AML-193 (cell line): ENCODE results near the gene PAIP2.
"Not testable (repeated sequence)": the region's sequence is repeated elsewhere in the genome, so short reads cannot be mapped to it uniquely, and the experiment has no call there.

ENCODE experiments used
- DNase-seq, 2 experiments: peaks; one replicate each; lab custom pipeline; 2025; lab: John Stamatoyannopoulos, UW

PAIP2 gene

DNA sequence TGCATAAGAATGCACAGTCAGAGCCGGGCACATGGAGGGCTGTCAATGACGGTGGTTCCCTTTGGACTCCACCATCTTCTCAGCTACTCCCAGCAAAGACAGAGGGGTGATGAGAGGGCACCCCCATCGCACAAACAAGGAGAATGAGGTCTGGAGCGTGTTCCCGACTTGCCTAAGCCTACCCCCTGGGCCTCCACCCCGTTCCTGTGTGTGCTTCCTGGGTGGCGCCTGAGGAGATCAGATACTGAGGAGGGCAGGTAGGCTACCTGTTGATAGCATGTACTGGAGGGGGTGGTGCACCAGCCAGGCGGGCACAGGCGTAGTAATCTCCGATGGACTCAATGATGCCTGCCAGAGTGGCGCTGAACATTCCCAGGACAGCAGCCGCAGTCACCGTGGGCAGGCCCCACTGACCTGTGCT lies 37.3 kb downstream of the PAIP2 start:
- no peak for DNase-seq

GRCh38 chr5:139379626-139380449 lies 38.2 kb downstream of the PAIP2 start:
- no peak for DNase-seq

DNA sequence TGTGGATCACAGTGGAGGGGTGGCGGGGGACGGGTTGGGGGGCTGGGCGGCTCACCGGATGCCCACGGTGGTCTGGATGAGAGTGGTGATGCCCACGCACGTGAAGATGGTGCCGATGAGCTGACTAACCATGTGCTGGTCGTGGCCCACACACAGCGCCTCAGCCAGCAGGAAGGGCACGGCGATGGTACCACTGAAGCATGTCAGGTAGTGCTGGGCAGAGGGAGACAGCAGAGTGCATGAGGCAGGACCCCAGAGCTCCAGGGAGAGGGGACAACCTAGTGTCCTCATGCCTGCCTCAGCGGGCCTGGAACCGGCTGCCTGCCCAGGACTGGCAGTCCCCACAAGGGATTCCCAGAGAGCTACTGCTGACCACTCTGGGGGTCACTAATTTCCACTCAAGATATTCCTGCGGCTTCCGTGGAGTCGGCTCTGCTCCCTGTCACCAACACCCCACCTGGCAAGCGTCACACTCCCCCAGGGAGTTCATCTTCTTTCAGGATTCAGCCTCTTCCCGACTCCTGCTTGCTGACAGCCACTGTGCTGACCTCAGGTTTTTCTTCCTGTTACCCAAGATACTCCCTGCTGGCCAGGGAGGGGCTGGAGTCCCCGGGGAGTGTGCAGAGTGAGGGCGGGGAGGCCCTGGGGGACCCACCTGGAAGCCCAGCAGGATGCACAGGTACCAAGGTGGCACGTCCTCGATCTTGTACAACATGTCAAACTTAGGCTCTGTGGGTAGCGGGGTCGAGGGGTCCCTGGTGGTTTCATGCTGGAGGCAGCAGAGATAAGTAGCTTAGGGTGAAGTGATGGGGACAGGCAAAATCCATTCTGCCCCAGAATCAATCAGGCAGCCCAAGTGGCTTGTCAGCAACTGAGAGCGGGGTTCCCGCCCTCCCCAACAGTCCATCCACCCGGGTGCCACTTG lies 40.4 kb downstream of the PAIP2 start:
- no peak for DNase-seq

DNA sequence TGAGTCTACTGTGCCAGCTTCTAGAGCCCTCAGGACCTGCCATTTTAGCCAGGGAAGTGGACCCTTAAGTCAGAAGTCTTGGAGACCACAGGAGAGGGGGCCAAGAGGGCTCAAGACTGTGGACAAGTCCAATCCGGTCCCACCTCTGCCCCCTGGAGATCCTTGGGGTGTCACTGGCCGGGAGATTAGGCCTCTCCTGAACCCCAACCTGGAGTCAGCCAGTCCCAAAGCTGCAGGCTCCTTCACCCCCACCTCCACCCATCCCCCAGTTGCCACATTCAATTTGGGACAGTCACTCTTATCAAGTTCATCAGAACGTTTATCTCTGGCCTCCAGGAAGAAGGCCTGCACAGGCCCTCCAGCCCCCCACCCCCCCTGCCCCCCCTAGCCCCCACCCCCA lies 41.2 kb downstream of the PAIP2 start:
- DNase-seq: no peak

DNA sequence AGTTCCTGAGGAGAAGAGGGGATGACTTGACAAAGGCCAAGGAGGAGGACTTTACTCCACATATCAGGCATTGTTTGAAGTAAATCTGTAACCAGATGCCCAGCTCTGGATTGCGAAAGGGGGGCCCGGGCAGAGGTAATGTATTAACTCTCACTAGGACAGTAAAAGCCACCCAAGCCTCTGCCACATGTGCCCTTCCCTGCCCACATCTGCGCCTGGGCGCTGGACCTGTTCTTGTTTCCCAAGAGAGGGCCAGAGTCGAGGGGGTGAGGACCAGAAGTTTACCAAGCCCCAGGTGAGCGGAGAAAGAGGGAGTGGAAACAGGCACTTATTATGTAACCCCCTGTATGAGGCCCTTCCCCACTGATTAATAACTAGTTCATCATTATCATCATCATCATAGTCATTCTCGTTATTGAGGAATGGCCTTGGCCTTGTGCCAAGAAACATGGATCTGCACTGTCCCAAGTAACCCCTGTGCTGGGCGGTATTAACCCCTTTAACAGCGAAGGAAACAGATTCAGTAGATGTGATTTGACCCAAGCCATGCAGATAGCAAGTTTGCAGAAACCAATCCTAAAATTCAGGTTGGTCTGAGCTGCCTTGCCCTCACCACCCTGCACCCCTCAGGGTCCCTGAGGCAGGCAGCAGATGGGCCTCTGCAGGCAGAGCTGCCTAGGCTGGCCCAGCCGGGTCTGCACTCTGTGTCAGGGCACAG lies 41.8 kb downstream of the PAIP2 start, which contains the start of gene SLC23A1:
TSS of gene SLC23A1 (minus strand) at position 23 of the 718 bp plus-strand sequence. CDS start 44 bp downstream, outside the sequence.
- DNase-seq: no peak

GRCh38 chr5:139383993-139384590 lies 42.4 kb downstream of the PAIP2 start:
- no peak for DNase-seq

GRCh38 chr5:139384591-139385051 lies 43.0 kb downstream of the PAIP2 start:
- DNase-seq: no peak

DNA sequence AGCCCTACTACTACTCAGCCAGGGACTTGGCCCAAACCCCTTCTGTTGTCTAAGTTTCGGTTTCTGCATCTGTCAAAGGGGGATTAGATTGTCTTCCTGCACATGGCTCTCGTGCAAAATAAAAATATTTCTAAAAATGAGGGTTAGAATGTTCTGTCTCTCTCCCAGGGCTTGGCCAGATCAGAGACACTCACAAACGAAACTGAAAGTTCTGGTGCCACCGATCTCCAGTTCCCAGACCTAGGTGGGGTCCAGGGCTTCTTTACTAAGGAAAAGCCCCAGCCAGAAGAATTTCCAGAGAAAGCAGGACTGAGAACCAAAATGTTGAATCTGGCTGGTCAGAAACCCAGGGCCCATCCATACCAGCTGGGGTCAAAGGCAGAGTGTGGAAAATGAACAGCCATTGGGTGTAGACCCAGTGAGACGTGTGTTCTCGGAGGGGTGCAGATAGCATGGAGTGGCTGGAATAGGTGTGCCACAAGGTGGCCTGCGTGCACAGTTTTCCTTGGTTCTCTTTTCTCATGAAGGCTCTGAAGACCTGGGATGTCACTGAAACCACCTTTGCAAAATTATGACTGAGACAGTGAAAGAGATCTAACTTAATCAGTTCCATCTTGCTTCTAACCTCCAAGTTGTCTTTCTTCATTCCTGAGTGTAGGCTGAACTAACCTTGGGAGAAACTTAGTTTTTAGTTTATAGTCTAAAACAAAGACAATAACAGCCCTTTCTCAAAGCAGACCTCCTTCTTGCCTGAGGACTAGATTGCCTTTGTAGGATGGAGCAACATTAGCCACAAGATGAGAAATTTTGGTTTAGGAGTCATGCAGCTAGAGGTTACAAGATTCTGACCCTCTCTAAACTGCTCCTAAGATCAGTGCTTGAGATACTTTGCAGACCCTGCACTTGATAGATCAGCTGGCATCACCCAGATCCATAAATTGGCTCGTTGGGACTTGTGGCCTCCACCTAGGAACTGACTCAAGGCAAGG lies 43.7 kb downstream of the PAIP2 start:
- peak; percentile 50 to 56 for DNase-seq

GRCh38 chr5:139386050-139386438 lies 44.4 kb downstream of the PAIP2 start:
- peak; percentile 63 to 69 for DNase-seq

DNA sequence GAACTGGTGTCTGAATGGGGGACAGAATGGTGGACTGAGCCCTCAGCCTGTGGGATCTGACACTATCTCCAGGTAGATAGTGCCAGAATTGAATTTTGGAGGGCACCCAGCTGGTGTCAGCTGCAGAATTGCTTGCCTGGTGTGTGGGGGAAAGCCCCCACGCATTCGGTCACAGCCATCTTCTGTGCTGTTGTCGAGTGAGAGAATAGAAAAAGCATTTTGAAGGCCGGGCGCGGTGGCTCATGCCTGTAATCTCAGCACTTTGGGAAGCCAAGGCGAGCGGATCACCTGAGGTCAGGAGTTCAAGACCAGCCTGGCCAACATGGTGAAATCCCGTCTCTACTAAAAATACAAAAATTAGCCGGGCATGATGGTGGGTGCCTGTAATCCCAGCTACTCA lies 45.3 kb downstream of the PAIP2 start:
- DNase-seq: not testable (repeated sequence)

GRCh38 chr5:139387611-139388197 lies 46.0 kb downstream of the PAIP2 start:
- no peak for DNase-seq

- DNase-seq: no peak
Observed at GRCh38 chr5:139388198-139388821, 46.7 kb downstream of the PAIP2 start.

- DNase-seq: no peak
Observed at GRCh38 chr5:139389701-139390638, 48.3 kb downstream of the PAIP2 start, which contains the start of gene MZB1. TSS of gene MZB1 (minus strand) at chr5:139389913. CDS start at chr5:139389856, 57 bp downstream.

GRCh38 chr5:139390639-139391569 lies 49.2 kb downstream of the PAIP2 start:
- DNase-seq: no peak

DNA sequence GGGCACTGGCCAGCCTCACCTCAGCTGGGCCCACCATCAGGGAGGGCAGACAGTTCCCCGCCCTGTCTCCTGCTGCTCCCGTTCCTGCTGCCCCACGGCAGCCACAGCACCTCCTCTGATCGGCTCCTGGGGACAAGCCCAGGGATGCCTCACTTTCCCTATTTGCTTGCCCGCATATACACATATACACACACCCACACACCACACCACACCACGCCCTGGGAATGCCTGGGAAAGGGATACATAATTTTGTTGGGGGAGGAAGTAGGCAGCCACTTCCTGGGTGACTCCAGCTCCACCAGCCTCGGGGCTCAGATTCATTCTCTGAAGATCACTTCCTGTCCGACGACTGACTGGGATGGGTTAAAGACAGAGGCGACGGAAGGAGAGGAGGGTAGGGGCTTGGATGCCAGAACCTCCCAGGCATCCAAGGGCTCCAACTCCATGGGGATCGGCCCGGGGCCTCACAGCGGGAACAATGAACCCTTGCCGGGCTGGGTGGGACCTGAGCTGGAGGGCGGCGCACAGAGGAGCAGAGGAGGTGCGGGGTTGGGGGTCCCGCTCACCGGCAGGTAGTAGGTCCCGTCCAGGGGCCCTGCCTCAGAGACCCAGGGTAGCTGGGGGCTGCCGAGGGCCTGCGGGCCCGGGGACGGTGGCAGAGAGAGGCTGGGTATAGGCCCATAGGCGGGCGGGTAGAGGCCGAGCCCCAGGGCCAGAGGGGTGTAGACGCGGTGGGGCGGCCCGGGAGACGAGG lies 50.1 kb downstream of the PAIP2 start:
- DNase-seq: no peak

DNA sequence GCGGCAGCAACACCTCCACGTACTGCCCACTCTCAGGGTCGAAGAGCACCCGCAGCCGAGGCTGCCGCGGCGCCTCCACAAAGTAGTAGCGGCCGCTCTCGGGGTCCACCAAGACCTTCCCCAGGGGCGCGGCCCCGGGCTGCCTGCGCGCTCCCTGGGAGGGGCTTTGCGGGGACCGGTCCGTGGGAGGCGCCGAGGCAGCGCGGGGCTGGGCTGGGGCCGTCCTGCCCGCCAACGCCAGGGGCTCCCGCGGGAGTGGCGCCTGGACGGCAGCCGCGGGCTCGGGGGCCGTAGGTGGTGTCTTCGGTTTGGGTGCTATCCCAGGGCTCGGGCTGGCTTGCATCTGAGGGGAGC lies 50.6 kb downstream of the PAIP2 start:
- no peak for DNase-seq
